ENCODE measurements around the gene EDEM2.
"Not testable (repeated sequence)": the region's sequence is repeated elsewhere in the genome, so short reads cannot be mapped to it uniquely, and the experiment has no call there.

Gene EDEM2, protein sequence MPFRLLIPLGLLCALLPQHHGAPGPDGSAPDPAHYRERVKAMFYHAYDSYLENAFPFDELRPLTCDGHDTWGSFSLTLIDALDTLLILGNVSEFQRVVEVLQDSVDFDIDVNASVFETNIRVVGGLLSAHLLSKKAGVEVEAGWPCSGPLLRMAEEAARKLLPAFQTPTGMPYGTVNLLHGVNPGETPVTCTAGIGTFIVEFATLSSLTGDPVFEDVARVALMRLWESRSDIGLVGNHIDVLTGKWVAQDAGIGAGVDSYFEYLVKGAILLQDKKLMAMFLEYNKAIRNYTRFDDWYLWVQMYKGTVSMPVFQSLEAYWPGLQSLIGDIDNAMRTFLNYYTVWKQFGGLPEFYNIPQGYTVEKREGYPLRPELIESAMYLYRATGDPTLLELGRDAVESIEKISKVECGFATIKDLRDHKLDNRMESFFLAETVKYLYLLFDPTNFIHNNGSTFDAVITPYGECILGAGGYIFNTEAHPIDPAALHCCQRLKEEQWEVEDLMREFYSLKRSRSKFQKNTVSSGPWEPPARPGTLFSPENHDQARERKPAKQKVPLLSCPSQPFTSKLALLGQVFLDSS

DNA sequence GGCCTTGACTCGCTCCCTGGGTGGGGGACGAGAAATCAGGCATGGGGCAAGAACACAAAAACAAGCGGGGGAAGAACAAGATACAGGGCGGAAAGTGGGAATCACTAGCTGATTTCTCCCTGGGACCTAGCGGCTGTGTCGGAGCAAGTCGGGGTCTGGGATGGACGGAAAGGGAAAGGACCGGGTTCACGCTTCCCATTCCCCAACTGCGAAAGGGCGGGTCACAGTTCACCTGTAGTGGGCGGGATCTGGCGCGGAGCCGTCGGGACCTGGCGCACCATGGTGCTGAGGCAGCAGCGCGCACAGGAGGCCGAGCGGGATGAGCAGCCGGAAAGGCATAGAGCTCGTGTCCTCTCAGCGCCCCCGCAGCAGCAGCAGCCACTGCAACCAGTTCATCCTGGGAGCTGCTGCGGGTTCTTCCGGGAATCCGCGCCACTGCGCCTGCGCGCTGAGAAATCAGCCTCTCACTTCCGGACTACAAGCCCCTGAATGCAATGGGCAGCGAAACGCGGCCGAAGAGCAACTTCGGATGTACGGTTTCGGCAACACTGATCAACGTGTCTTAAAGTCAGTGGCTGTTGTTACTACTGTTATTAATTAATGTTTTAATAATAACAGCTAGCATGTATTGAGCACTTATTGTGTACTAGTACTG is at the start of gene EDEM2:
TSS of gene EDEM2 (minus strand) at position 417 of the 655 bp plus-strand sequence. CDS start at position 339, 78 bp downstream.
- peak; percentile 96 for DNase-seq (ENCODE audit: low read depth, low spot score)
- in situ Hi-C loops (cut with HindIII; ENCODE audit: low sequenced_read_pairs), result no loop called here
- peak within 1 kb of the TSS; percentile 98 for H3K4me3 ChIP-seq (ENCODE audit: low read depth, low read length)
- TF ChIP-seq CTCF (IDR thresholded peaks at IDR 0.05; ENCODE audit: low read depth, low read length), result no peak

GRCh38 chr20:35196313-35196712 is 49.2 kb upstream of the EDEM2 start:
- DNase-seq (ENCODE audit: low read depth, low spot score), result no peak
- TF ChIP-seq CTCF (IDR thresholded peaks at IDR 0.05; ENCODE audit: low read depth, low read length), result no peak
- no peak overlapping the region for H3K4me3 ChIP-seq (ENCODE audit: low read depth, low read length)
- in situ Hi-C loops (cut with HindIII; ENCODE audit: low sequenced_read_pairs), result no loop called here

DNA sequence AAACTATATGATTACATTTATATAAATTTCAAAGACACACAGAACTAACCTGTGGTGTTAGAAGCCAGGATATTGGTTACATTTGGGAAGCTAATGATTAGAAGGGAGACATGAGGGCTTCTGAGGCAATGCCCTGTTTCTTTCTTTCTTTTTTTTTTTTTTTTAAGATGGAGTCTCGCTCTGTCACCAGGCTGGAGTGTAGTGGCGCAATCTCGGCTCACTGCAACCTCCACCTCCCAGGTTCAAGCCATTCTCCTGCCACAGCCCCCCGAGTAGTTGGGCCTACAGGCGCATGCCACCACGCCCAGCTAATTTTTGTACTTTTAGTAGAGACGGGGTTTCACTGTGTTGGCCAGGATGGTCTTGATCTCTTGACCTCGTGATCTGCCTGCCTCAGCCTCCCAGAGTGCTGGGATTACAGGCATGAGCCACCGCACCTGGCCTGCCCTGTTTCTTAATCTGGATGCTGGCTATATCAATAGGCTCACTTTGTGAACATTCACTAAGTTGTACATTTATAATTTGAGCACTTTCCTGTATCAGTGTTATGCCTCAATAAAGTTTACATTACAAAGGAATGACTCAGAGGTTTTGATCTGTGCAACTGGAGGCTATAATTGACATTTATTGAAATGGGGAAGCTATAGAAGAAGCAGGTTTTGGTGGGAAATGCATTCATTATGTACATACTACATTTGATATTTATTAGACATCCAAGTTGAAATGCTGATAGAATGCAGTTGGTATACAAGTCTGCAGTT is 46.1 kb upstream of the EDEM2 start:
- in situ Hi-C loops (cut with HindIII; ENCODE audit: low sequenced_read_pairs); H3K4me3 ChIP-seq (ENCODE audit: low read depth, low read length); DNase-seq (ENCODE audit: low read depth, low spot score): not testable (repeated sequence)

GRCh38 chr20:35192118-35192872 is 45.2 kb upstream of the EDEM2 start:
- no peak for DNase-seq (ENCODE audit: low read depth, low spot score)
- H3K4me3 ChIP-seq (ENCODE audit: low read depth, low read length), result no peak overlapping the region
- TF ChIP-seq CTCF (IDR thresholded peaks at IDR 0.05; ENCODE audit: low read depth, low read length), result no peak
- in situ Hi-C loops (cut with HindIII; ENCODE audit: low sequenced_read_pairs), result no loop called here

GRCh38 chr20:35191419-35192117 is 44.4 kb upstream of the EDEM2 start:
- DNase-seq (ENCODE audit: low read depth, low spot score), result no peak
- no peak overlapping the region for H3K4me3 ChIP-seq (ENCODE audit: low read depth, low read length)
- in situ Hi-C loops (cut with HindIII; ENCODE audit: low sequenced_read_pairs), result no loop called here
- no peak for TF ChIP-seq CTCF (IDR thresholded peaks at IDR 0.05; ENCODE audit: low read depth, low read length)

GRCh38 chr20:35190556-35190955 is 43.4 kb upstream of the EDEM2 start:
- no peak overlapping the region for H3K4me3 ChIP-seq (ENCODE audit: low read depth, low read length)
- in situ Hi-C loops (cut with HindIII; ENCODE audit: low sequenced_read_pairs), result no loop called here
- DNase-seq (ENCODE audit: low read depth, low spot score), result no peak
- TF ChIP-seq CTCF (IDR thresholded peaks at IDR 0.05; ENCODE audit: low read depth, low read length), result no peak

DNA sequence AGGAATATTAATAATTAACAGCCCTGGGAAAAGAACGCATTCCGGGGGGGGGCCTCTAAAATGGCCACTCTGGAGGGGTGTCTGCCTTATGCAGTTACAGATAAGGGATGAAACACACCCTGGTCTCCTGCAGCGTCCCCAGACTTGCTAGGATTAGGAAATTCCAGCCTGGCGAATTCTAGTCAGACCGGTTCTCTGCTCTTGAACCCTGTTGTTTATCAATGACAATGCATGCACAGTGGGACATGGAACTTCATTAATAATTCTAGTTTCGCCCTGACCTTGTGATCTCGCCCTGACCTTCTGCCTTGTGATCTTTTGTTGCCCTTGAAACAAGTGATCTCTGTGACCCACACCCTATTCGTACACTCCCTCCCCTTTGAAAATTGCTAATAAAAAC is 42.1 kb upstream of the EDEM2 start:
- H3K4me3 ChIP-seq (ENCODE audit: low read depth, low read length); DNase-seq (ENCODE audit: low read depth, low spot score); in situ Hi-C loops (cut with HindIII; ENCODE audit: low sequenced_read_pairs): not testable (repeated sequence)
